Adrenal gland (tissue), 12 donors: ENCODE measurements around the gene KLK2. TPM values are rescaled to one million over a fixed set of nuclear protein-coding genes. Genes with fewer than 3 reads are reported as not detected.
"Not testable (repeated sequence)": the region's sequence is repeated elsewhere in the genome, so short reads cannot be mapped to it uniquely, and the experiment has no call there.

ENCODE experiments used
- DNase-seq, 7 donors: peaks; one replicate each; pipeline ENCODE4 v3.0.0-alpha.2; 2019 to 2020
- H3K27ac ChIP-seq, 5 donors: fragments of 200-600 bp; sonication (generic) in 4 of 5; 1 replicate in 3 of 5; 2 replicates in 2 of 5; pipeline versions ENCODE4 v1.5.1 to v1.8.0; 2016 to 2020; ENCODE audit warnings: mild to moderate bottlenecking in 1 of 5
- H3K27me3 ChIP-seq: fragments of 200-600 bp; 2 replicates; pipeline ENCODE4 v1.8.0; 2021
- H3K36me3 ChIP-seq, 2 donors: fragments of 200-600 bp; replicated peaks in 1 of 2; 1 replicate in 1 of 2; 2 replicates in 1 of 2; pipeline versions ENCODE4 v1.5.1 to v1.8.0; 2018 to 2022
- H3K4me1 ChIP-seq, 2 donors: fragments of 200-600 bp; replicated peaks in 1 of 2; 1 replicate in 1 of 2; 2 replicates in 1 of 2; pipeline versions ENCODE4 v1.5.1 to v1.8.0; 2018 to 2021
- H3K4me3 ChIP-seq, 4 donors: fragments of 200-600 bp; sonication (generic) in 3 of 4; one replicate each; pipeline ENCODE4 v1.5.1; 2016 to 2018
- H3K9me3 ChIP-seq, 3 donors: fragments of 200-600 bp; sonication (generic) in 1 of 3; replicated peaks in 1 of 3; 1 replicate in 2 of 3; 2 replicates in 1 of 3; pipeline versions ENCODE4 v1.5.1 to v1.8.0; 2016 to 2021
- CTCF ChIP-seq, 6 experiments: fragments of 450-650 bp in 4 of 6; fragments of 200-600 bp in 2 of 6; sonication (generic) in 1 of 6; IDR thresholded peaks; 1 replicate in 5 of 6; 2 replicates in 1 of 6; pipeline versions ENCODE4 v1.5.1 to v1.8.0; 2016 to 2021; ENCODE audit warnings: antibody characterized with exemption in 6 of 6, mild to moderate bottlenecking in 2 of 6, moderate library complexity in 1 of 6
- POLR2A ChIP-seq, 2 donors: fragments of 450-650 bp; IDR thresholded peaks; one replicate each; pipeline ENCODE4 v1.6.1; 2017; ENCODE audit warnings: antibody characterized with exemption in 2 of 2, mild to moderate bottlenecking in 2 of 2, moderate library complexity in 1 of 2
- WGBS, 4 donors: extraction: QIAGEN DNeasy Blood & Tissue Kit in 2 of 4; methylation state at CpG; one replicate each; pipeline versions ENCODE4 v1.1.5 to v1.1.7; 2013 to 2017; 5-methylcytosine and 5-hydroxymethylcytosine counted together
- intact Hi-C, 2 donors: fragments of 100-400 bp; cut with DNase I; formaldehyde crosslinking; loops; one replicate each; pipeline versions ENCODE4 v1.14.1 to v1.15.0; 2022 to 2023
- polyA plus RNA-seq, 3 donors: library from polyadenylated mRNA; stranded (reverse); fragments of 200-250 nt in 2 of 3; fragments of 350-450 nt in 1 of 3; fragmentation: Illumina TruSeq in 1 of 3; extraction: RNeasy Lipid Tissue Mini Kit (QIAGEN cat#74804) in 1 of 3; gene quantifications; one replicate each; pipeline ENCODE4 v1.2.3, GENCODE V29; 2013 to 2014
- total RNA-seq, 9 donors: library from RNA; depleted of rRNA in 4 of 9; stranded (reverse); fragments of >200 nt in 4 of 9; fragments of 120-200 nt in 1 of 9; fragmentation: NEBNext Ultra II Directional in 1 of 9; extraction: Animal tissue kit (Norgen Biotek cat#: 25700) in 1 of 9; gene quantifications; one replicate each; pipeline versions ENCODE4 v1.1.0 to v1.2.4, GENCODE V29; 2013 to 2023
- donor health status: healthy with polysubstance abuse.
- donor health status: Bipolar disorder and iron deficiency.
- donor health status: DM: yes; HTN: yes; CAD: no.
- donor health status: DM: no; HTN: no; CAD: no.
- donor health status: DM: no; HTN: no; CAD: no.
- donor health status: DM: yes; HTN: yes; CAD: no.

Gene KLK2
- total and polyA plus RNA-seq, 12 donors, result 0.20 to 0.61 TPM; not detected in 10

DNA sequence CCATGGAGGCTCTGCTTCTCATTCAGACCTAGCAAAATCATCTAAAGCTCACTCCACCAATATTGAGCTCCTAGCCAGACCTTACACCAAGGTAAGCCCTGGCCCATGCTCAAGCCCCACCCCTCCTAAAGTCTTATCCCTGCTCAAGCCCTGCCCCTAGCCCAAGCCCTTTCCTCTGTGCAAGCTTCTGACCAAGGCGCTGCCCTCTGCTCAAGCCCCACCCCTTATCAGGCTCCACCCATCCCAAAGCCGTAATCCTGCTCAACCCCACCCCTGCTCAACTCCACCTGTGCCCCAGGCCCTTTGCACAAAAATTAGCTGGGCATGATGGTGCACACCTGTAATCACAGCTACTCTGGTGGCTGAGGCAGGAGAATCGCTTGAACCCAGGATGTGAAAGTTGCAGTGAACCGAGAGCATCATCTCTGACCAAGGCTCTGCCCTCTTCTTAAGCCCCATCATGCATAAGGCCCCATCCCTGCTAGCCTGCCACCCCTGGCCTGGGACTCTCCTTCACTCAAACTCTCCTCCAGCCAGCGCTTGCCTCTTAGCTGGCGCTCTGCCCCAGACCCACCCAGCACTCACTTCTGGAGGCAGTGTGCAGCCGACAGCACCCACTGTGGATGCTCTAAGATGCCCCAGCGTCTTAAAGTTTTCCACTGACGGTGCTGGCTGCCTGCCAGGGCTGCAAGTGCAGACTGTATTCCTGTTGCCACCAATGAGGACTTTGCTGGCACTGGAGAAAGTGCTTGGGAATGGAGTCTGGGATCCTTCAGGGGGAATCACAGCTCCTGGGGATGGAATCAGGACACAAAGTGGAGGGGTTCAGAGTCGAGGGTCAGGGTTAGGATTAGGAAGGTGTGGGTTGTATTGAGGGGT lies 21.5 kb downstream of the KLK2 start:
- no peaks in the 10 kb centered on the region for H3K4me1 ChIP-seq

GRCh38 chr19:50896089-50896590 lies 22.9 kb downstream of the KLK2 start:
- WGBS, 4 donors, result 77 to 88% (median 83%) methylated on average over 9 of the region's 9 CpGs
- DNase-seq, H3K36me3 ChIP-seq, H3K9me3 ChIP-seq, intact Hi-C loops, H3K4me3 ChIP-seq, H3K27me3 ChIP-seq, H3K4me1 ChIP-seq: not testable (repeated sequence)
- H3K27ac ChIP-seq, result peak overlapping the region in 2 of 5 donors; percentile 41 to 81

More for the DNA sequence above, 21.5 kb downstream of the KLK2 start:
- DNase-seq, result no peak
- Histone ChIP-seq H3K9me3 (no peaks in the 10 kb centered on the region), H3K36me3 (no peaks in the 10 kb centered on the region), H3K27ac (no peak overlapping the region), H3K27me3 (no peaks in the 10 kb centered on the region), H3K4me3 (no peak overlapping the region)
- intact Hi-C loops, result no loop called here
- WGBS, 4 donors, result 62 to 78% (median 68%) methylated on average over 9 to 10 of the region's 10 CpGs
- TF ChIP-seq POLR2A (IDR thresholded peaks at IDR 0.05) (no peak), CTCF (IDR thresholded peaks at IDR 0.05) (no peak)

- no peaks in the 10 kb centered on the region for H3K27me3 ChIP-seq
- peak; percentile 60 to 89 (median 75) for DNase-seq
- H3K4me1 ChIP-seq, result no peaks in the 10 kb centered on the region
- 56 to 65% (median 58%) methylated on average over 6 of the region's 6 CpGs for WGBS, 4 donors
- no peak overlapping the region for H3K4me3 ChIP-seq
- TF ChIP-seq CTCF (IDR thresholded peaks at IDR 0.05) (no peak), POLR2A (IDR thresholded peaks at IDR 0.05) (no peak)
- no peaks in the 10 kb centered on the region for H3K9me3 ChIP-seq
- H3K36me3 ChIP-seq, result no peaks in the 10 kb centered on the region
- peak overlapping the region in 2 of 5 donors; percentile 56 to 81 for H3K27ac ChIP-seq
- intact Hi-C loops, result no loop called here
These were observed 23.5 kb downstream of the KLK2 start for GRCh38 chr19:50896591-50897190.

DNA sequence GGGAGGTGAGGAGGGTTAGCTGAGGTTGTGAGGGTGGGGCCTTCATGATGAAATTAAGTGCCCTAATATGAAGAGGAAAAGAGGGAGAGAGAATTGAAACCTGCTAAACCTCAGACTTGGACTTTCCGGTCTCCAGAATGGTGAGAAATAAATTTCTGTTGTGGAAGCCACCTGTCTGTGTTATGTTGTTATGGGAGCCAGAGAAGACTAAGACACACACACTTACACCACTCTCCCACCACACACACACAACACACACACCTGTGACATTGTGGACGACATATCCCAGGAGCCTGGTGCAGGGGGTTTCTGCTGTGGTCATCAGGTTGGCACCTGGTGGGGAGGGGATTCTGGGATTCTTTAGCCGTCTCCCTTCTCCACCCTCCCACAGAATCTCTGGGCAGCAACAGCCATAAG lies 24.0 kb downstream of the KLK2 start:
- no peak for TF ChIP-seq POLR2A (IDR thresholded peaks at IDR 0.05)
- TF ChIP-seq CTCF (IDR thresholded peaks at IDR 0.05), result no peak
- no peaks in the 10 kb centered on the region for H3K36me3 ChIP-seq
- no peaks in the 10 kb centered on the region for H3K27me3 ChIP-seq
- peak overlapping the region in 2 of 5 donors; percentile 56 to 78 for H3K27ac ChIP-seq
- no peaks in the 10 kb centered on the region for H3K4me1 ChIP-seq
- no peaks in the 10 kb centered on the region for H3K9me3 ChIP-seq
- DNase-seq, result no peak
- WGBS, 4 donors, result 55 to 80% (median 65%) methylated on average over 2 to 3 of the region's 3 CpGs
- H3K4me3 ChIP-seq, result no peak overlapping the region
- intact Hi-C loops, result no loop called here
